ENCODE measurements around the gene COMT.

GRCh38 chr22:20011123-20011992 is 69.8 kb downstream of the COMT start:
- TF ChIP-seq CTCF (IDR thresholded peaks at IDR 0.05; ENCODE audit: borderline replicate concordance, extremely low read depth, low read length, poor library complexity, severe bottlenecking) = no peak
- no peak for TF ChIP-seq EZH2 (IDR thresholded peaks at IDR 0.05; ENCODE audit: borderline replicate concordance, low read depth, low read length, severe bottlenecking)

Measured in DND-41 (cell line).